HG02870 (cell line): ENCODE results near the gene ZNF445.
A peak's percentile ranks its signal among the peaks of the same experiment; 100 is the strongest.
"Not testable (repeated sequence)": the region's sequence is repeated elsewhere in the genome, so short reads cannot be mapped to it uniquely, and the experiment has no call there.

ENCODE experiments used
- ATAC-seq: cut with Tn5 transposase; IDR thresholded peaks from one replicate; pipeline ENCODE4 v1.9.1; 2021; ENCODE audit warnings: mild to moderate bottlenecking, moderate library complexity; ENCODE audit not compliant: unreplicated experiment

ZNF445 gene

GRCh38 chr3:44477312-44478030 is at the start of gene ZNF445:
Gene ZNF445, minus strand, starts transcription at chr3:44477670. Its CDS starts 22,121 bp downstream, at chr3:44455549.
- peak; percentile 78 for ATAC-seq

GRCh38 chr3:44525060-44525459 is 47.6 kb upstream of the ZNF445 start:
- no peak for ATAC-seq

- ATAC-seq: no peak
Measured at GRCh38 chr3:44522494-44522933, 45.0 kb upstream of the ZNF445 start.

GRCh38 chr3:44521721-44522120 is 44.3 kb upstream of the ZNF445 start:
- ATAC-seq: no peak

- no peak for ATAC-seq
Measured at GRCh38 chr3:44518782-44519156, 41.3 kb upstream of the ZNF445 start.

- ATAC-seq: no peak
Measured at GRCh38 chr3:44516230-44516629, 38.8 kb upstream of the ZNF445 start.

GRCh38 chr3:44513513-44513912 is 36.0 kb upstream of the ZNF445 start:
- ATAC-seq: no peak

GRCh38 chr3:44511238-44511566 is 33.7 kb upstream of the ZNF445 start:
- no peak for ATAC-seq

- peak; percentile 46 for ATAC-seq
Measured at GRCh38 chr3:44510000-44510368, 32.5 kb upstream of the ZNF445 start.

GRCh38 chr3:44509393-44509921 is 32.0 kb upstream of the ZNF445 start:
- ATAC-seq: no peak

- no peak for ATAC-seq
Measured at GRCh38 chr3:44506961-44507360, 29.5 kb upstream of the ZNF445 start.

- no peak for ATAC-seq
Measured at GRCh38 chr3:44506556-44506955, 29.1 kb upstream of the ZNF445 start.

- no peak for ATAC-seq
Measured at GRCh38 chr3:44504566-44504965, 27.1 kb upstream of the ZNF445 start.

- not testable (repeated sequence) for ATAC-seq
Measured at GRCh38 chr3:44503178-44503577, 25.7 kb upstream of the ZNF445 start.

- ATAC-seq: no peak
Measured at GRCh38 chr3:44501971-44502370, 24.5 kb upstream of the ZNF445 start.

GRCh38 chr3:44499899-44500168 is 22.4 kb upstream of the ZNF445 start:
- not testable (repeated sequence) for ATAC-seq

- no peak for ATAC-seq
Measured at GRCh38 chr3:44499149-44499898, 21.9 kb upstream of the ZNF445 start.

GRCh38 chr3:44495636-44496415 is 18.4 kb upstream of the ZNF445 start:
- no peak for ATAC-seq

GRCh38 chr3:44492496-44492895 is 15.0 kb upstream of the ZNF445 start:
- ATAC-seq: no peak

GRCh38 chr3:44482721-44483120 is 5.3 kb upstream of the ZNF445 start:
- ATAC-seq: no peak

- ATAC-seq: no peak
Measured at GRCh38 chr3:44478606-44479094, 1.2 kb upstream of the ZNF445 start.

- no peak for ATAC-seq
Measured at GRCh38 chr3:44478055-44478468, 592 bp upstream of the ZNF445 start.
